Measurements from ENCODE around the gene RHBDD1.

Gene RHBDD1

DNA sequence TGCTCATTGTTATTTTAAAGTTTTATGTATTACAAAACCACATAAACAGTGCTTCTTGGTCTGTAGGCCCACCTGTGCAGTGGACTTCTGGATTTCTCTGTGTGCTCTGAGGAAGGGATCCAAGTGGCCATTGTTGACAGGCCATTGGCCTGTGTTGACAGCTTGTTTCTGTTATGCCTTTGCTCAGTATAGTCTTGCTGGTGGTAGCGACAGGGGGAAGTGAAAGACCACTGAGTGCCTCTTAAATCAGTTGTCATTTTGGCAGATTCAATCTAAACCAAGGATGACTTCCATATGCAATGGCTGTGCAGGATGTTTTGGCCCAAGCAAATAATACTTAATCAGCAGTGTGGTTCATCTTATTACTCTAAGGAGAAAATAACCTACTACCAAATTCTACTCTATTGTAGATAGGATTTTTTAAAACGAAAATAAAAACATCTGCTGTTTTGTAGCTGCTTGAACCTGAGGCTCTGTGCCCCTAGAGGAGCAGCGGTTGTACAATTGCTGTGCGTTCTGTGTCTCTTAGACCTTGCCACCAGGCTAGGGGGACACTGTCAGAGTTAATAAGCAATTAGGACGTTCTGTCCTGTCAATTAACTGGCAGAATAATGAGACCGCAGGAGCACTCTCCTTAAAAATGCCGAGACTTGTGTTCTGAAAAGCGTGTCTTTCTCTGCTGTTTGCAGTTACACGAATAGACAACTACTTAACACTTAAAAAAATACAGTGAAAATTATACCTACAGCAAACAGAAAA, 108.2 kb downstream of the RHBDD1 start:
- no peak for DNase-seq

GRCh38 chr2:226953206-226953605, 117.4 kb downstream of the RHBDD1 start:
- no peak for DNase-seq

DNA sequence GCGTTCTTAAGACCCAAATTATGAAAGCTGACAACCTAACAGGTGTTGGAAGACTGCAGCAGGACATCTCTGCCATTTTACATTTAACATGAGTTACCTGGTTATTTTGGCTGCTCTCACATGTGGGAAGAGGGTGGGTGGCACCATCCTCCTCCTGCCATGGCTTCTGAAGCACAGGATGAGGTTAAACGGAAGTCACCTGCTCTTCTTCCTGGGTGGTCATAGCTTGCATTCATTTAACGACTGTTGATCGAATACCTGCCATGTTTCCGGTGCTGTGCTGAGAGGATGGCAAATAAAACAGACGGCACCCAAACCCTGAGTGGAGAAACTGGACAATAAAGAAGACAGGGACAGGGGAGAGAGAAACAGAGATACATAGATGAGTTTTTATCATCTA, 118.0 kb downstream of the RHBDD1 start:
- no peak for DNase-seq

GRCh38 chr2:226956659-226957058, 120.8 kb downstream of the RHBDD1 start:
- no peak for DNase-seq

- DNase-seq, result no peak
Observed at GRCh38 chr2:226959418-226959817, 123.6 kb downstream of the RHBDD1 start.

DNA sequence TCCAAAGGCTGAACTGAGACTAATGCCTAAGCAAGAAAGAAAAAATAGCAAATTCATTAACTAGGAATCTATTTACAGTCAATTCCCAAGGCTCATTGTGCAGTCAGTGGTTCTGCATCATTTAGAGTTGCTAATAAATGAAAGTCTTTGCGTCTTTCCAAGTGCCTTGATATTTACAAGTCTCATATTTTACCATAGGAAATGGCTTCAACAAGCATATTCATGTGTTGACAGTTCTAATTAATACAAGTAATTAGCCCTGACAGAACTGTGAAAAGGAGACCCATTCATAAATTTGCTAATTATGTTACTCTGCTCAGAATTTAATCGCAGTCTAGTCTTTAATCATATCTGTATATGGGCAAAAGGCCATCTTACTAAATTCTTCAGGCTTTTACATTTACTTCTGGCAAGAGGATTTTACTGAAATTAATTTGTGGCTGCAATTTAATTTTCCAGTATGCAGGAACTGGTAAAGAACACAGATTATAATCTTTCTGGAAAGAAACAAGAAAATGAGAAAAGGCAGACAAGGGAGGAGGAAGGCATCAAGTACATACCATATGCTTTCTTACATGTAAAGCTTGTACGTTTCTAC, 126.4 kb downstream of the RHBDD1 start:
- no peak for DNase-seq

DNA sequence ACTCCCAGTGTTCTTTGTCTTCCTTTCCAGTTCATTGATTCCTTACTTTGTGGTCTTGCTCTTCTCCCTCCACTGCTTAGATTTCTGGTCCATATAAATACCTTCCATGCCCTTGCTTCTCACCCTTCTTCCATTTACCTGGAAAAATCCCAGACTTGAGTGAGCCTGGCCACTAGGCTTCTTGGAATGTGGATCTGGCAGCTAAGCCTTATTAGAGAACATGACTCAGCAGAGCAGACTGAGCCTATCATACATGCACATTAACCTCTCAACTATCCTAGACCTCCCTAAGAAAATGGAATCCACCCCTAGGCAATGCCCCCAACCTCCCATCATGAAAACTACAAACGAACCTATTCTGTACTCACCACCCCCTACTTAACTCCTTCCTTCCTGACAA, 127.7 kb downstream of the RHBDD1 start:
- no peak for DNase-seq

DNA sequence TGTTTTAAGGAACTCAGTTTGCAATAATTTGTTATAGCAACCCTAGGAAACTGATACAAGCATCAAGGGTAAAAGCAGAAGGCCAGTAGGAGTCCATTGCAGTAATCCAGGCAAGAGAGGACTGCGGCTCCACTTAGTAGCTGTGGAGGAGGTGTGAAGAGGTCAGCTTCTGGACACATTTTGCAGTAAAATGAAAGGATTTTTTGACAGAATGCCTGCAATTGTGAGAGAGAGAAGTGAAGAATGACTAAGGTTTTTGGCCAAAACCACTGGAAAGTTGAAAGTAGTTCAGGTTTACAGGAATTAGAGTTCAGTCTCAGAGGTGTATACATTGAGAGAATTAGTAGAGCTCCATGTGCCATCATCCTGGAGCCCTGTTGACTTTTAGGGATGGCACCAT, 129.5 kb downstream of the RHBDD1 start:
- no peak for DNase-seq

GRCh38 chr2:226969417-226970080, 133.7 kb downstream of the RHBDD1 start:
- no peak for DNase-seq

DNA sequence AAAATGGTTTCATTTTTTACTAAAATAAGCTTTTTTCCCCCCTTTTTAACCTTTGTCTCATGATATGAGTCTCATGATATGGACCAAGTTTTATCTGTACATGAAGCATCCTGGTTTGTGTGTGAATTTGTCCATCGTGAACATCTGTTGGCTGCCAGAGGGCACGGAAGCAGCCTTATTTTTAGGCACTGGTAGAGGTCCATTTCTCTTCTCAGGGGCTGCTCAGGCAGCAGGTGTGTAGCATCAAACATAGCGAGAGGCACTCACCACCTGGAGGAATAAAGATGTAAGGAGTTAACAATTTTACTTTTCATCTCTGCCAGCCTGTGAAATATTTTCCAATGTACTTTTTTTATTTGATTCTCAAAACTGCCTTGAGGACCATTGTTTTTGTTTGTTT, 134.5 kb downstream of the RHBDD1 start:
- DNase-seq, result no peak

DNA sequence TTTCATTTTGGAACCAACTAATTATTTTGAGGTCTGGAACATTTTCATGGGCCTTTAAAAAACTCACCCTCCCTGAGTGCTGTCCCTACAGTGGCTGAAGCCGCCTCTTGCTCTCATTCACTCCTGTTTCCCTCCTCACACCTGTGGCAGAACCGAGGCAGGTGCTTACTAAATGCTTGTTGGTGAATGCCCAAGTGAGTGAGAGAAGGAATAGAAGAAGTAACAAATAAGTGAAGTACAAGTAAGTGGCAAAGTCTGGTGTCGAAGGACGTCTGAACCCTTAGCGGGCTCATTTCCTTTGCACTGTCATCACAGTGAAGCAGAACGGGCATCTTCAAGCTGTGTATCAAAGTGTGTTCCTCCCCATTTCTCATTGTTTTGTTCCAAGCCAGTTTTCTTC, 135.2 kb downstream of the RHBDD1 start:
- no peak for DNase-seq

DNA sequence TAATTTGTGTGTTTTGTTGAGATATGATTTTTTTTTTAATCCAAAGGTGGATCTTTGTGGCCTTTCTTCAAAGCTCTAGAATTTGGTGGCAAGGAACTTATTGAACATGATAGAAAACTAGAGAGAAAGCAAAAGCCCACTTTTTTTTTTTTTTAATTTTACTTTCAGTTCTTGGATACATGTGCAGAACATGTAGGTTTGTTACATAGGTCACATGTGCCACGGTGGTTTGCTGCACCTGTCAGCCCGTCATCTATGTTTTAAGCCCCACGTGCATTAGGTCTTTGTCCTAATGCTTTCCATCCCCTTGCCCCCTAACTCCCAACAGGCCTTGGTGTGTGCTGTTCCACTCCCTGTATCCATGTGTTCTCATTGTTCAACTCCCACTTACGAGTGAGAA, 135.9 kb downstream of the RHBDD1 start:
- DNase-seq, result no peak

GRCh38 chr2:226973816-226974215, 138.0 kb downstream of the RHBDD1 start:
- no peak for DNase-seq

- no peak for DNase-seq
Observed at GRCh38 chr2:226977775-226978190, 141.9 kb downstream of the RHBDD1 start.

DNA sequence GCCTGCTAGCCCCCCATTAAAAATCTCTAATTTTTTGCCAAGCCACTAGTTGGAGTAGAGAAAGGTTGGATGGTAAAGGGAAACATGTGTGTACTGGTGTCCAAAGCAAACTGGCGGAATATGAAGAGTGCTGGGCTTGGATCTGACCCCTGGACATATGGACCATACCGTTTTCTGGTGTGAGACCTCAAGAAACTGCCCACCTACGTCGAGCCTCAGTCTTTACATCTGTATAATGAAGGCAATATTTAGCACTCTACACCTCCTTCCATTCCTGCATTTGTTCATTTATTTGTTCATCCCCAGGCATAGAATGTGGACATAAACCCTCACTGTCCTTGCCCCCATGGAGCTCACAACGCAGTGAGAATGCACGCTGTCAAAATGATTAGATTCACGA, 142.4 kb downstream of the RHBDD1 start:
- no peak for DNase-seq

DNA sequence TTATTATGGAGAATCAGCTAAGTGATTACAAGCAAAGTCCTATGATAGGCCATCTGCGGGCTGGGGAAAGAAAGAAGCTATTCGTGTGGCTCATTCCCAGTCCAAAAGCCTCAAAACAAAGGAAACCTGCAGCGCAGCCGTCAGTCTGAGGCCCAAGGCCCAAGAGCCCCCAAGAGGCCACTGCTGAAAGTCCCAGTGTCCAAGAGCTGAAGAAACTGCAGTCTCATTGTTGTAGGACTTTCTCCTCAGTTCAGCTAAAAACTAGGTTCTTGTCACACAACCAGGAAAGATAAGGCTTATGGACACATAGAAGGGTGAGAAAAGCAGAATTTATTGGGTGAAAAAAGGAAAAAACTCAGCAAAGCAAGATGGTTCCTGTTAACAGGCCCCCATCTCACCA, 143.2 kb downstream of the RHBDD1 start:
- no peak for DNase-seq

DNA sequence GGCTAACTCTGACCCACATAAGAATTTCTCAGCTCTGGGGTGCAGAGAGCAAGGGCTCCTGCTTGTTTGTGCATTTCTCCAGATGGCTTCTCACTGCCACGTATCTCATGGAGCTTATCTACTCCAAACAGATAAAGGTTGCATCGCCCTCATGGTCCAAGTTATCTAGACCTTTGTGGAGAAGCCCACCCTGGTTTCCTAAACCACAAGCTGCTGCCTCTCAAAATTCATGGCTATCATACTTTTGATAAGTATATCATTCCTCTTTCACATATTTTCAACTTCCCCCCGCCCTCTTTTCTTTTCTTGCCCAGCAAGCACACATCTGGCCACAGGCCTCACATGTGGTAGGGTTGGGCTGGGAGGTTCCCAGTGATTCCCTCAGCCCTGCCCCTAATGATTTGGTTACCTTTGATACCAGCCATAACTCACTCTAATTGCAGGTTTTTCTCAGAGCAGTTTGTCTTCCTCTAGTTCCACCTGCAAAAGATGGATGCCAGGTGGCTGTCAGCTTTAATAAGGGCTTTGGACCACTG, 146.0 kb downstream of the RHBDD1 start:
- DNase-seq, result no peak

GRCh38 chr2:226983895-226984749, 148.3 kb downstream of the RHBDD1 start:
- no peak for DNase-seq

GRCh38 chr2:226984750-226985582, 149.1 kb downstream of the RHBDD1 start:
- DNase-seq, result peak; percentile 28

- DNase-seq, result no peak
Observed at GRCh38 chr2:226985583-226985946, 149.7 kb downstream of the RHBDD1 start.

- DNase-seq, result no peak
Observed at GRCh38 chr2:226991663-226992062, 155.8 kb downstream of the RHBDD1 start.

- no peak for DNase-seq
Observed at GRCh38 chr2:226993171-226993570, 157.3 kb downstream of the RHBDD1 start.
